SW 1271 (cell line): Measurements from ENCODE around the gene DCAF11.

Source experiments
- DNase-seq, 2 experiments: peaks; one replicate each; lab custom pipeline; 2025; lab: John Stamatoyannopoulos, UW

Gene DCAF11

DNA sequence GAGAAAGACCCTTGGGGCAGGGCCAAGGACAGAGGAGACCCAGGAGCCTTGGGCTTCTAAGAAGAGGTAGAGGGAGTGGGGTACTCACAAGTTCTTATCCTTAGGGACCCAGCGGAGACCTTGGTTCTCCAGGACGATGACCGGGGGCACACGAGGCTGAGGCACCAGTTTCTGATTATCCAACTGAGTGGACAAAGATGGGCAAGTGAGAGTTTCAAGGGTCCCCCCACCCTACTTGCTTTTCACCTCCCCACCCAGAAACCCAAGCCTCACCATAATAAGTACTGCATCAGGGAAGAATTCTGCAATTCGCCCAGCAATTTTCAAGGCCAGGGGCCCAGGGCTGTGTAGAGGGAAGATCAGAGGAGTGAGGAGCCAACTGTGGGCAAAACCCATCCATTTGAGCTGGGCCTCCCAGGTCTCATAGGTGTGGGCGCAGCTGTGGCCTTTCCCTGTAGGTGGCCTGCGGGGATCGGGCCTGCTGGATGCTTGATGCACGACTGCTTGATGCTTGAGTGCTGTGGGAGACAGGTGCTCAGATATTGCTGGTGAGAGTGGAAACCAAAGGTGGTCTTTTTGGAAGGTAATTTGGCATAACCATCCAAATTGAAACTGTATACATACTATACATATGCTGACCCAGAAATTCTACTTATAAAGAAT, 24.8 kb downstream of the DCAF11 start:
- no peak for DNase-seq

GRCh38 chr14:24141097-24141880, 26.7 kb downstream of the DCAF11 start, which contains the start of gene EMC9:
TSS of gene EMC9 (minus strand) at chr14:24141591. CDS start at chr14:24141304, 287 bp downstream.
- peak; percentile 98 for DNase-seq

DNA sequence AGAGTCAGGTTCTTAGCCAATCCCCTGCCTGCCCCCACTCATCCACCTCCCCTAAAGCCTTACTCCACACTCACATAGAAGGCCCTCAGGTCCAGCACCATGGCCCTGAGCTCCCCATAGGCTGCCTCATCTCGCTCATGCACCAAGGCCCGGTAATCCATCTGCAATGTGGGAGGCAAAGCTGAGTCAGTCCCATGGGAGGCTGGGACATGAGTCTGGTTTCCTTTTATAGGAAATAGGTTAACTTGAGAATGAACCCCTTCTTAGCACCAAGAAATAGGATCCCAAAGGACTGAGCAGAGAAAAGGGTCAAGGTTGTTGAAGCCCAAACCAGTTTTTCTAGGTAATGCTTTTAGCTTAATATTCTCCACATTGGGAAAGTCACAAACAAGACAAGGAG, 28.9 kb downstream of the DCAF11 start:
- no peak for DNase-seq

- DNase-seq, result no peak
Observed at GRCh38 chr14:24144451-24144850, 29.9 kb downstream of the DCAF11 start.

GRCh38 chr14:24145219-24145618, 30.6 kb downstream of the DCAF11 start:
- no peak for DNase-seq

DNA sequence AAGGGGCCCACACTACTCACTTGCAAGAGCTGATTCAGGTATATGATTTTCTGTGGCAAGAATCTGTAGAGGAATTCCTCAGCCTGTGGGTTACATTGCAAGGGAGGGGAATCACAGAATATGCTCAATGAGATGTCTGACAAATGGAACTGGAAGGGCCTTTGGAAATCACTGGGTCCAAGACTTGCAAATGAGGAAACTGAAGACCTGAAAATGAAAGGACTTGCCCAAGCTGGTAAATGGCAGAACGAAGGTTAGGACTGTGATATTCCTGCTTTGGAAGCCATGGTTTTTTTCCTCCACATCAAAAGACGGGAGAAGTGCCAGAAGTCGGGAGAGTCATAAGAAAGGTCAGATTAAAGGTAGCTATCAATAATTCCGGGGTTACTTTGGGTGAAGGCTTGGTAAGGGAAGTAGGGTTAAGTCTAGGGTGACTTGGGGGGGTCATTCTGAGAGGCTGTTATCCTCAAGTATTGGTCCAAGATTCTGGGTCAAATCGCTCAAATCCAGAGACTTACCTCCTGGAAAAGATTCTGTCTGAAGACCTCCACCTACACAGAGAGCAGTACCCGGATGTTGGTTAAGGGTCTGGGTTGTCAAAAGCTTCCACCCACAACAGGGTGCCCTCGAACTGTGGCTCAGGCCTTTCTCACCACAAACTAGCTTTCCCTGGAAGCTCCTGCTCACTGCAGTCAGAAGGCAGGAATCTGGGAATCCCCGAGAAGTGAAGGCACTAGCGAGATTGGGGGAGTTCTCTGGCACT, 31.3 kb downstream of the DCAF11 start:
- DNase-seq, result no peak

GRCh38 chr14:24146453-24146977, 31.9 kb downstream of the DCAF11 start, which contains the start of gene PSME2:
TSS of gene PSME2 (minus strand) at chr14:24146610. CDS start at chr14:24146581, 29 bp downstream.
- DNase-seq, result peak; percentile 93 to 97

DNA sequence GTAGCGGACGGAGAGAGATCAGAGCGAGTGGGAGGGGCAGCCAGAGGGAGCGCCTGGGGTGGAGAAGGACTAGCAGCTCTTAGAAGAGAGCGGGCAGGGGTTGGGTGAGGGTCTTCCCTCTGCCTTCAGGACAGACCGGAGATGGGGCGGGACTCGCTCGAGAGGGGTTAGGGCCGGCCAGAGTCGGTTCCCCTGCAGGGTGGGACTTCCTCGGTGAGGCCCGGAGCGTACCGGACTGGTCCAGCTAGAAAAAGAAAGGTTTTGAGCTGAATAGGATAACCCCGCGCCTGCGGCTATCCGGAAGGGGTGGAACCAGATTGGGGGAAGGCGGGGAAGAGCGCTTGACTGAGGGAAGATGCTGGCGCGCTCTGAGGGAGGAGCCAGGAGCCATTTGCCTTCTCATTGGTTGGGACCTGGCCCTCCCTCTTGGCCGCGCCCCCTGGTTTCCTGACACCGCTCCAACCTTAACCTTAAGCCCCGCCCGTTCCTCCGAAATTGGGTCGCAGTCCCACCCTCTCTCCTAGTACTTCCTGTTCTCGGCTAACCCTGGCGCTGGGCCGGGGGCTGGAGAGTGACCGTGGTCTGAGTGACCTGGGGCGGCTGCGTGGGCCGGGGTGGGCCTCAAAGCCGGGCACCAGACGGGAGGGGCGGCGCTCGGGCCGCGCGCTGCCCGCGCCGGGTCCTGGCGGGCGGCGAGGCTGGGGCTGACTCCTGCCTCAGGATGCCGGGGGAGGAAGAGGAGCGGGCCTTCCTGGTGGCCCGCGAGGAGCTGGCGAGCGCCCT, 32.6 kb downstream of the DCAF11 start, which contains the start of gene RNF31:
Gene RNF31 (plus strand): TSS at position 521 of the 783 bp plus-strand sequence. CDS start 201 bp downstream, at position 722.
- DNase-seq, result peak; percentile 90 to 97

- no peak for DNase-seq
Observed at GRCh38 chr14:24147761-24148428, 33.3 kb downstream of the DCAF11 start.

DNA sequence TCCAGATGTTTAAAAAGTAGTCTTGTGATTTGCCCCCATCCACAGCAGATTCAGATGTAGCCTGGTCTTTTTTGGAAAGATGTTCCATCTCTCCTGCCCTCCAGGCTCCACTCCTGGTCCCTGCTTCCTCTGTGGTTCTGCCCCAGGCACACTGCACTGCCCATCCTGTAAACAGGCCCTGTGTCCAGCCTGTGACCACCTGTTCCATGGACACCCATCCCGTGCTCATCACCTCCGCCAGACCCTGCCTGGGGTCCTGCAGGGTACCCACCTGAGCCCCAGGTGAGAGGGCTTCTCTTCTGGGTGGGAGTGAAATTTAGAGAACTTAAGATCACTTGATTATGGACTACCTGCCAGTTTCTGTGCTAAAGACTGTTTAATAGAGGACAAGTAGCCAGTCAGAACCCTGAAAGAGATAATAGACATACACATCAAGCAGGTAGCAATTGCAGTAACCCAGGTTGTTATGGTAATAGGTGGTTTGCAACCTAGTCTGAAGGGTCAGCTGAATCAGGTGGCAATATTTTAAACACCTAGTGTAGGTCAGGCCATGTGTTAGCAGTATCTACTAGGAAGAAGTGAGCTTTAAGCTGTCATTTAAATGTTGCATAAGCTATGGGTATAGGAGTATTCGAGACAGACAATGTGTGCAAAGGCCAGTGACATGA, 34.9 kb downstream of the DCAF11 start:
- no peak for DNase-seq

- no peak for DNase-seq
Observed at GRCh38 chr14:24150061-24150460, 35.5 kb downstream of the DCAF11 start.

- DNase-seq, result no peak
Observed at GRCh38 chr14:24150567-24150966, 36.0 kb downstream of the DCAF11 start.

DNA sequence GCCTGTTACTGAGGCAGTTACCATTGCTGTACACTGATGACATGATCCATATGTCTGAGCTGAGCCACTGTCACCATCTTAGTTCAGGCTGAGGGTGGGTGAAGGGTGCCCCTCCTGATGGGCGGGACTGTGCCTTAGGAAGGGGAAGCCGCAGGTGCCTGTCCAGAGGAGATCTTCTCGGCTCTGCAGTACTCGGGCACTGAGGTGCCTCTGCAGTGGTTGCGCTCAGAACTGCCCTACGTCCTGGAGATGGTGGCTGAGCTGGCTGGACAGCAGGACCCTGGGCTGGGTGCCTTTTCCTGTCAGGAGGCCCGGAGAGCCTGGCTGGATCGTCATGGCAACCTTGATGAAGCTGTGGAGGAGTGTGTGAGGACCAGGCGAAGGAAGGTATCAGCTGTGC, 36.4 kb downstream of the DCAF11 start:
- DNase-seq, result no peak

DNA sequence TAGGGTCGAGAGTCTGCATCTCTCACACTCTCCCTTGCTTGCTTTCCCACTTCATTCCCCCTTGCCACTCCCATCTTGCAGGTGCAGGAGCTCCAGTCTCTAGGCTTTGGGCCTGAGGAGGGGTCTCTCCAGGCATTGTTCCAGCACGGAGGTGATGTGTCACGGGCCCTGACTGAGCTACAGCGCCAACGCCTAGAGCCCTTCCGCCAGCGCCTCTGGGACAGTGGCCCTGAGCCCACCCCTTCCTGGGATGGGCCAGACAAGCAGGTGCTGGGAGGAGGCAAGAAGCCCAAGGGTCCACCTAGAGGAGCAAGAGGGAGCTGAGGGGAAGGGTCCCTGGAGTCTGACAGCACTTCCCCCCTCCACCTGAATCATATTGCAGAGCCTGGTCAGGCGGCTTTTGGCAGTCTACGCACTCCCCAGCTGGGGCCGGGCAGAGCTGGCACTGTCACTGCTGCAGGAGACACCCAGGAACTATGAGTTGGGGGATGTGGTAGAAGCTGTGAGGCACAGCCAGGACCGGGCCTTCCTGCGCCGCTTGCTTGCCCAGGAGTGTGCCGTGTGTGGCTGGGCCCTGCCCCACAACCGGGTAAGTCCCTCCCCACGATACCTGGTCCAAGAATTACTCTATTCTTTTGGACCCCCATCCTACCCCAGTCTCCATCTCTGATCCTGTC, 37.0 kb downstream of the DCAF11 start:
- DNase-seq, result no peak

- no peak for DNase-seq
Observed at GRCh38 chr14:24155100-24155499, 40.5 kb downstream of the DCAF11 start.

- no peak for DNase-seq
Observed at GRCh38 chr14:24156840-24157239, 42.3 kb downstream of the DCAF11 start.

DNA sequence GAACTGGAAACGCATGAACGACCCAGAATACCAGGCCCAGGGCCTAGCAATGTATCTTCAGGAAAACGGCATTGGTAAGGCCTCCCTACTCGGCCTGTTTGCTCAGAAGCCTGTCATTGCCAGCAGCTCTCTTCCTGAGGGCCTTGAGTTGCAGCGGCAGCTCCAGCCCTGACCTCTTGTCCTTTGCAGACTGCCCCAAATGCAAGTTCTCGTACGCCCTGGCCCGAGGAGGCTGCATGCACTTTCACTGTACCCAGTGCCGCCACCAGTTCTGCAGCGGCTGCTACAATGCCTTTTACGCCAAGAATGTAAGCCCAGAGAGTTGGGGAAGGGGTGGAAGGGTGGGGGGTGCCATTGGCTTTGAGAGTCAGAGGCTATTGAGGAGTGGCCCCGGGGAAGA, 42.8 kb downstream of the DCAF11 start:
- no peak for DNase-seq

GRCh38 chr14:24159777-24160498, 45.4 kb downstream of the DCAF11 start:
- no peak for DNase-seq

DNA sequence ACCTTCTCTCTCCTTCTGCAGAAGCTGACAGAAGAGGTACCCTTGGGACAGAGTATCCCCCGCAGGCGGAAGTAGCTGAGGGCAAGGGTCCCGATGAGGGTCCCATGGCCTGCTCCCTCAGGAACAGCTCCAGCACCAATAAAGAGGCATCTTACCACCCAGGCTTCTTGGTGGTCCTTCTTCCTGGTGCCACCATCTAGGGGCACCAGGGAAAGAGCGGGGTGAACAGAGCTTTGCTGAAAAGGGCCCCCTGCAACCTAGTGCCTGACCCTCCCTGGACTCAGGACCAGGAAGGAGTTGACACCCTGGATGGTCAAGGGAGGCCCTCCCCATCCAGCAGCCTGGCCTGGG, 45.9 kb downstream of the DCAF11 start:
- DNase-seq, result no peak
